SH-SY5Y (cell line): ENCODE results near the gene TWIST2.

Experiments used
- GATA2 ChIP-seq: IDR thresholded peaks from 2 replicates; pipeline ENCODE4 v1.6.1; 2011; ENCODE audit warnings: mild to moderate bottlenecking, low read depth, low read length
- GATA3 ChIP-seq: IDR thresholded peaks from 2 replicates; pipeline ENCODE4 v1.6.1; 2011; ENCODE audit warnings: low read depth, mild to moderate bottlenecking, low read length, moderate library complexity

- TF ChIP-seq GATA2 (no peak), GATA3 (no peak)
Measured at GRCh38 chr2:238927746-238928519, 80.0 kb downstream of the TWIST2 start.
